Vagina (tissue), 2 donors: ENCODE data around the gene EREG. TPM values are rescaled to one million over a fixed set of nuclear protein-coding genes. Genes with fewer than 3 reads are reported as not detected.

Experiments
- DNase-seq, 2 donors: peaks; one replicate each; pipeline ENCODE4 v3.0.0-alpha.2; 2017; ENCODE audit errors: extremely low spot score in 2 of 2
- H3K27ac ChIP-seq: fragments of 200-600 bp; sonication (generic); one replicate; pipeline ENCODE4 v1.5.1; 2019
- H3K27me3 ChIP-seq: fragments of 200-600 bp; sonication (generic); one replicate; pipeline ENCODE4 v1.5.1; 2019
- H3K36me3 ChIP-seq, 2 donors: fragments of 200-600 bp; sonication (generic); one replicate each; pipeline ENCODE4 v1.5.1; 2017 to 2019
- H3K4me1 ChIP-seq: fragments of 200-600 bp; sonication (generic); one replicate; pipeline ENCODE4 v1.5.1; 2019
- H3K4me3 ChIP-seq, 2 donors: fragments of 200-600 bp; sonication (generic); 1 replicate in 1 of 2; 2 replicates in 1 of 2; pipeline ENCODE4 v1.5.1; 2016 to 2019
- H3K9me3 ChIP-seq: fragments of 200-600 bp; sonication (generic); one replicate; pipeline ENCODE4 v1.5.1; 2019
- POLR2A ChIP-seq, 2 donors: fragments of 450-650 bp; IDR thresholded peaks; one replicate each; pipeline ENCODE4 v1.6.1; 2017; ENCODE audit warnings: antibody characterized with exemption in 2 of 2, mild to moderate bottlenecking in 2 of 2, moderate library complexity in 2 of 2
- POLR2AphosphoS5 ChIP-seq, 2 donors: sonication (generic); formaldehyde crosslinking; IDR thresholded peaks; one replicate each; pipeline ENCODE4 v1.9.0; 2017; ENCODE audit warnings: antibody characterized with exemption in 2 of 2, mild to moderate bottlenecking in 2 of 2, low read depth in 1 of 2; ENCODE audit not compliant: insufficient read depth in 1 of 2
- intact Hi-C: fragments of 100-400 bp; cut with DNase I; formaldehyde crosslinking; loops from one replicate; pipeline ENCODE4 v1.15.1; 2023
- total RNA-seq: library from RNA; depleted of rRNA; stranded (reverse); fragments of >200 nt; gene quantifications from one replicate; pipeline ENCODE4 v1.2.3, GENCODE V29; 2016
- TF ChIP-seq, protein P1 (sequence below), 3 experiments: fragments of 450-650 bp in 2 of 3; fragments of 200-600 bp in 1 of 3; sonication (generic) in 1 of 3; IDR thresholded peaks; one replicate each; pipeline ENCODE4 v1.5.1; 2017 to 2019; ENCODE audit warnings: antibody characterized with exemption in 3 of 3, mild to moderate bottlenecking in 2 of 3, moderate library complexity in 2 of 3

EREG gene
- total RNA-seq, 1 donor from 2014 or later = 1.2 TPM

DNA sequence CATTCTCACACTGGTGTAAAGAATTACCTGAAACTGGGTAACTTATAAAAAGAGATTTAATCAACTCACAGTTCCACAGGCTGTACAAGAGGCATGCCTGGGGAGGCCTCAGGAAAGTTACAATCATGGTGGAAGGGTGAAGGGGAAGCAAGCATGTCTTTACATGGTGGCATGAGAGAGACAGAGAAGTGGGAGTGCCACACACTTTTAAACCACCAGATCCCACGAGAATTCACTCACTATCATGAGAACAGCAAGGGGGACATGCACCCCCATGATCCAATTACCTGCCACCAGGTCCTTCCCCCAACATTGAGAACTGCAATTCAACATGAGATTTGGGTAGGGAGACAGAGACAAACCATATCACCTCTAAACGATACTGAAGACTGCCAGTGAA lies 33.7 kb upstream of the EREG start:
- TF ChIP-seq POLR2A (IDR thresholded peaks at IDR 0.05) (no peak), POLR2AphosphoS5 (IDR thresholded peaks at IDR 0.05; ENCODE audit: insufficient read depth in 1 of 2, low read depth in 1 of 2) (no peak)
- TF ChIP-seq, protein P1, sequence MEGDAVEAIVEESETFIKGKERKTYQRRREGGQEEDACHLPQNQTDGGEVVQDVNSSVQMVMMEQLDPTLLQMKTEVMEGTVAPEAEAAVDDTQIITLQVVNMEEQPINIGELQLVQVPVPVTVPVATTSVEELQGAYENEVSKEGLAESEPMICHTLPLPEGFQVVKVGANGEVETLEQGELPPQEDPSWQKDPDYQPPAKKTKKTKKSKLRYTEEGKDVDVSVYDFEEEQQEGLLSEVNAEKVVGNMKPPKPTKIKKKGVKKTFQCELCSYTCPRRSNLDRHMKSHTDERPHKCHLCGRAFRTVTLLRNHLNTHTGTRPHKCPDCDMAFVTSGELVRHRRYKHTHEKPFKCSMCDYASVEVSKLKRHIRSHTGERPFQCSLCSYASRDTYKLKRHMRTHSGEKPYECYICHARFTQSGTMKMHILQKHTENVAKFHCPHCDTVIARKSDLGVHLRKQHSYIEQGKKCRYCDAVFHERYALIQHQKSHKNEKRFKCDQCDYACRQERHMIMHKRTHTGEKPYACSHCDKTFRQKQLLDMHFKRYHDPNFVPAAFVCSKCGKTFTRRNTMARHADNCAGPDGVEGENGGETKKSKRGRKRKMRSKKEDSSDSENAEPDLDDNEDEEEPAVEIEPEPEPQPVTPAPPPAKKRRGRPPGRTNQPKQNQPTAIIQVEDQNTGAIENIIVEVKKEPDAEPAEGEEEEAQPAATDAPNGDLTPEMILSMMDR (IDR thresholded peaks at IDR 0.05) = no peak
- H3K36me3 ChIP-seq = no peaks in the 10 kb centered on the region
- intact Hi-C loops = no loop called here
- no peak for DNase-seq
- no peaks in the 10 kb centered on the region for H3K27me3 ChIP-seq
- H3K27ac ChIP-seq = no peak overlapping the region
- no peak overlapping the region for H3K4me3 ChIP-seq
- H3K9me3 ChIP-seq = no peaks in the 10 kb centered on the region
- no peaks in the 10 kb centered on the region for H3K4me1 ChIP-seq

DNA sequence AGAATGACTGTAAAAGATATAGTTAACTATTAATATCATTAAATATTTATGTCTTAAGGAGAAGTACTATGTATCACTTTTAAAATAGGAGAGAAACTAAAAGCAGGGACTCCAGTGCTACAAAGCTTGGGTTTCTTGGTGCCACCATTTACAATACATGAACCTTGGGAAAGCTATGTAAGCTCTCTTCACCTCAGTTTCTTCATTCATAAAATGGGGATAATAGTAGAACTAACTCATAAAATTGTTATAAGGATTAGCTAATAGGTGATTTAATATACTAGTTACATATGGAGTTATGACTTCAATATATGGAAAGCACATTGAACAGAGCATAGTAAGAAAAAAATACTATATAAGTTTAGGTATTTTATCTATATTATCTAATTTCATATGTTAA lies 33.0 kb upstream of the EREG start:
- DNase-seq = no peak
- no peak for TF ChIP-seq POLR2A (IDR thresholded peaks at IDR 0.05)
- TF ChIP-seq, protein P1 (IDR thresholded peaks at IDR 0.05) = no peak
- no peak overlapping the region for H3K27ac ChIP-seq
- intact Hi-C loops = no loop called here
- H3K9me3 ChIP-seq = no peaks in the 10 kb centered on the region
- H3K27me3 ChIP-seq = no peaks in the 10 kb centered on the region
- no peaks in the 10 kb centered on the region for H3K4me1 ChIP-seq
- H3K36me3 ChIP-seq = no peaks in the 10 kb centered on the region
- no peak overlapping the region for H3K4me3 ChIP-seq

DNA sequence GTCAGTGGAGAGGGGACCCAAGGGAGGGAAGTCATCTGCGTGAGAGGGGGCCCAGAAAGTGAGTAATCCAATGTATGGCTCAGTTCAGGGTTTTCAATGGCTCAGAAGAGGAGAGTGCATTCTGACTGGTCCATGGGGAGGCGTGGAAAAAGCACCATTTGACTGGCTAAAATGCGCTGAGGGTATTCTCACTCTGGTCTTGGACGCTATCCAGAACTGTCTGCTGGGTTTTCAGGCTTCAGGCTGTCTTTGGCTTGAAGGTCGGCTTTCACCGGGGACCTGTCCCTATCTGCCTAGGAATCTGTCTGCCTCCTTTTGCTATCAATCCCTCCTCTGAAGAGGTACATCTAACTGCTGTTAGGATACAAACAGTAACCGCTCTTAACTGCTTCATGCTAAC lies 30.3 kb upstream of the EREG start:
- DNase-seq = no peak
- Histone ChIP-seq H3K4me3 (no peak overlapping the region), H3K27me3 (no peaks in the 10 kb centered on the region), H3K4me1 (no peaks in the 10 kb centered on the region), H3K27ac (no peak overlapping the region), H3K36me3 (no peaks in the 10 kb centered on the region), H3K9me3 (no peaks in the 10 kb centered on the region)
- TF ChIP-seq, protein P1 (IDR thresholded peaks at IDR 0.05) = no peak
- no peak for TF ChIP-seq POLR2A (IDR thresholded peaks at IDR 0.05)
- TF ChIP-seq POLR2AphosphoS5 (IDR thresholded peaks at IDR 0.05; ENCODE audit: insufficient read depth in 1 of 2, low read depth in 1 of 2) = no peak
- intact Hi-C loops = no loop called here

DNA sequence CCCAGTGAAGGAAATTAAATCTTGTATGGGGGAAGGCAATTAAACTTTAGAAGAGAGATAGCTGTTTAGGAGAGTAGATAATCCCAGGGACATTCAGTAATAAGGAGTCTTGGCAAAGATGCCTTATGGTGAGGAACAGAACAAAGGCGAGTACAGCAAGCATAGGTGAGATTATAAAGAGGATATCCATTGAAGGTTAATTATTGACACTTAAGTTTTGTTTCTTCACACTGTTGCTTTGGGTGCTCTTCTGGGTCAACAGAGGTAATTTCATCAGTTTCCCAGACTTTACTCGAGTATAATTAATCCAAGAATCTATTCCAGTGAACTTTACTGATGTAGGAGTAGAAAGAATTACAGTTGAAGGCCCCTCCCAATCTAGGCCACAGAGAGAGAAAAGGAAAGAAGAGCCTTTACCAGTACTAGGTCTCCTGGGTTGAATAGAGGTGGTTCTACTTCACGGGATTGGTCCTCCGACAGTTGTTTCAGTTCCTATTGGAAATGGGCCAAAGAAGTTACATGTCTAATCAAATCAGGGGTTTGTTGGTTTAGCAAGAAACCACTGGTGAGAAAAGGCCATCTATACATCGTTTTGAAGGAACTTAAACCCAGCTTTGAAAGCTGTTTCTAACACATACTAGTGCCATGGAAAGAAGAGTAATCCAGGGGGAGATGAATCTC lies 29.5 kb upstream of the EREG start:
- TF ChIP-seq, protein P1 (IDR thresholded peaks at IDR 0.05) = no peak
- TF ChIP-seq POLR2AphosphoS5 (IDR thresholded peaks at IDR 0.05; ENCODE audit: insufficient read depth in 1 of 2, low read depth in 1 of 2) = no peak
- no peak for TF ChIP-seq POLR2A (IDR thresholded peaks at IDR 0.05)
- Histone ChIP-seq H3K9me3 (no peaks in the 10 kb centered on the region), H3K4me1 (no peaks in the 10 kb centered on the region), H3K36me3 (no peaks in the 10 kb centered on the region), H3K27me3 (no peaks in the 10 kb centered on the region), H3K27ac (no peak overlapping the region), H3K4me3 (no peak overlapping the region)
- no peak for DNase-seq
- intact Hi-C loops = no loop called here

DNA sequence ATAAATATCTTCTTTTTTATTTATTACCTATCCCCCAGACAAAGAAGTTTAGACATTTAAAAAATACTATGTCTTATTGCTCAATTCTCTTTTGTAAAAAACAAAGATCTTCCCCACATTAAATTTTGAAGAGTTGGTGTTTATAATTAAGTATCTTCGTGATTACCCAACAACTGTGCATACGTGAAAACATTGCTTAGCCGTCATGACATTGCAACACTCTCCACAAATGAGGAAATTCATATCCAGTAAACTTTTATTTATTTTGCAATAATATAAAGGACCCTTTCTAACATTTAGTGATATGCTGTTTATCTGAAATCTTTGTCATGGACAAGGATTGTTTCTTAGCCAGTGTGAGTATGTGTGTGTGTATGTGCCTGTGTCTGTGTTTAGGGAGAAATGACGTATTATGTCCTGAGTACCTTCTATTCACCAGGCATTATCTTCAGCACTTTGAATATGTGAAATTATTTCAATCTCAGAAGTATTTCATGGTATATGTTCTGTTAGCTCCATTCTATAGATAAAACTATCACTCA lies 26.1 kb upstream of the EREG start:
- intact Hi-C loops = no loop called here
- H3K27ac ChIP-seq = no peak overlapping the region

More for the DNA sequence above, 26.1 kb upstream of the EREG start:
- H3K27me3 ChIP-seq = no peaks in the 10 kb centered on the region
- no peaks in the 10 kb centered on the region for H3K36me3 ChIP-seq
- H3K4me3 ChIP-seq = no peak overlapping the region
- H3K9me3 ChIP-seq = no peaks in the 10 kb centered on the region
- DNase-seq = no peak
- no peaks in the 10 kb centered on the region for H3K4me1 ChIP-seq
- no peak for TF ChIP-seq POLR2A (IDR thresholded peaks at IDR 0.05)
- TF ChIP-seq POLR2AphosphoS5 (IDR thresholded peaks at IDR 0.05; ENCODE audit: insufficient read depth in 1 of 2, low read depth in 1 of 2) = no peak
- TF ChIP-seq, protein P1 (IDR thresholded peaks at IDR 0.05) = no peak
